Measurements from ENCODE around the gene MAPKAPK2.

- TF ChIP-seq RAD21 (IDR thresholded peaks at IDR 0.05; ENCODE audit: low read length) (no peak), CTCF (IDR thresholded peaks at IDR 0.05) (no peak), RCOR1 (IDR thresholded peaks at IDR 0.05; ENCODE audit: low read length) (no peak), EP300 (IDR thresholded peaks at IDR 0.05; ENCODE audit: borderline replicate concordance in 1 of 2, low read depth in 1 of 2, low read length in 1 of 2) (no peak), GATA2 (CRISPR knock-in tag; IDR thresholded peaks at IDR 0.05) (no peak), FOSL2 (IDR thresholded peaks at IDR 0.05; ENCODE audit: borderline replicate concordance, low read depth) (no peak), USF1 (IDR thresholded peaks at IDR 0.05; ENCODE audit: borderline replicate concordance, low read depth) (no peak), MAX (IDR thresholded peaks at IDR 0.05; ENCODE audit: low read depth) (no peak), TAF1 (IDR thresholded peaks at IDR 0.05; ENCODE audit: borderline replicate concordance, low read depth, low read length) (no peak), POLR2AphosphoS5 (IDR thresholded peaks at IDR 0.05; ENCODE audit: low read depth, low read length) (no peak), JUND (IDR thresholded peaks at IDR 0.05) (no peak), REST (IDR thresholded peaks at IDR 0.05; ENCODE audit: low read depth, low read length) (no peak)
Measured at GRCh38 chr1:206727981-206728696, 43.4 kb downstream of the MAPKAPK2 start.

Data from SK-N-SH (cell line).